Cardiac fibroblast (primary cell): Measurements from ENCODE around the gene HDAC4.

ENCODE experiments used
- DNase-seq, 2 donors: peaks; one replicate each; pipeline versions ENCODE4 v3.0.0 to v3.0.0-alpha.2; 2010; ENCODE audit warnings: low read depth in 2 of 2
- H3K4me3 ChIP-seq, 2 donors: replicated peaks in 1 of 2; 1 replicate in 1 of 2; 2 replicates in 1 of 2; pipeline ENCODE4 v1.5.1; 2011; ENCODE audit warnings: low read depth in 2 of 2, low read length in 2 of 2, mild to moderate bottlenecking in 2 of 2, moderate library complexity in 1 of 2
- TF ChIP-seq, protein P1 (sequence below): IDR thresholded peaks from one replicate; pipeline ENCODE4 v1.5.1; 2011; ENCODE audit warnings: low read depth, mild to moderate bottlenecking, low read length, inconsistent platforms

The HDAC4 gene

DNA sequence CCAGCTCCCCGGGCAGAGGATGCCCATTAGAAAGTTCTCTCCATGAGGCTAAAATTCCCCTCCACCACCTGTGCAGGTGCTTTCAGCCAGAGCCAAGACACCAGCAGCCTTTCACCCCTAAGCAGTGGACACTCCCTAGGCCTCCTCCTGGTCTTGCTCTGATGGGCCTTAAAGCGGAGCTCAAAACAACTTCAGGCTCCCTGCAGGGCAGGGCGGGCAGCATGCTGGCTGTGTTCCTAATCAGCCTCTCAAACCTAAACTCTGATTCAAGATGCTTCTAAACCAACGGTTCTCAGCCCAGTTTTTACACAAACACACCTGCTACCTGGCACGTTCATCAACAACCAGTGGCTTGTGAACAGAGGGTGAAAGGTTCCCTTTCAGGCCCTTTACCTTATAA, 298.6 kb downstream of the HDAC4 start:
- no peak overlapping the region for H3K4me3 ChIP-seq
- DNase-seq, result no peak
- TF ChIP-seq, protein P1, sequence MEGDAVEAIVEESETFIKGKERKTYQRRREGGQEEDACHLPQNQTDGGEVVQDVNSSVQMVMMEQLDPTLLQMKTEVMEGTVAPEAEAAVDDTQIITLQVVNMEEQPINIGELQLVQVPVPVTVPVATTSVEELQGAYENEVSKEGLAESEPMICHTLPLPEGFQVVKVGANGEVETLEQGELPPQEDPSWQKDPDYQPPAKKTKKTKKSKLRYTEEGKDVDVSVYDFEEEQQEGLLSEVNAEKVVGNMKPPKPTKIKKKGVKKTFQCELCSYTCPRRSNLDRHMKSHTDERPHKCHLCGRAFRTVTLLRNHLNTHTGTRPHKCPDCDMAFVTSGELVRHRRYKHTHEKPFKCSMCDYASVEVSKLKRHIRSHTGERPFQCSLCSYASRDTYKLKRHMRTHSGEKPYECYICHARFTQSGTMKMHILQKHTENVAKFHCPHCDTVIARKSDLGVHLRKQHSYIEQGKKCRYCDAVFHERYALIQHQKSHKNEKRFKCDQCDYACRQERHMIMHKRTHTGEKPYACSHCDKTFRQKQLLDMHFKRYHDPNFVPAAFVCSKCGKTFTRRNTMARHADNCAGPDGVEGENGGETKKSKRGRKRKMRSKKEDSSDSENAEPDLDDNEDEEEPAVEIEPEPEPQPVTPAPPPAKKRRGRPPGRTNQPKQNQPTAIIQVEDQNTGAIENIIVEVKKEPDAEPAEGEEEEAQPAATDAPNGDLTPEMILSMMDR, result no peak

DNA sequence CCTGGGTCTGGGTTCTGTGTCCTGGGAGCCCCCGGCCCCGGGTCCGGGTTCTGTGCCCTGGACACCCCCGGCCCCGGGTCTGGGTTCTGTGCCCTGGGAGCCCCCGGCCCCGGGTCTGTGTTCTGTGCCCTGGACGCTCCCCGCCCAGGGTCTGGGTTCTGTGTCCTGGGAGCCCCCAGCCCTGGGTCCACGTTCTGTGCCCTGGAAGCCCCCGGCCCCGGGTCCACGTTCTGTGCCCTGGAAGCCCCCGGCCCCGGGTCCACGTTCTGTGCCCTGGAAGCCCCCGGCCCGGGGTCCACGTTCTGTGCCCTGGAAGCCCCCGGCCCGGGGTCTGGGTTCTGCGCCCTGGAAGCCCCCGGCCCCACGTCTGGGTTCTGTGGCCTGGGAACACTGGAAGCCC, 299.0 kb downstream of the HDAC4 start:
- H3K4me3 ChIP-seq, result no peak overlapping the region
- TF ChIP-seq, protein P1, result no peak
- DNase-seq, result no peak

DNA sequence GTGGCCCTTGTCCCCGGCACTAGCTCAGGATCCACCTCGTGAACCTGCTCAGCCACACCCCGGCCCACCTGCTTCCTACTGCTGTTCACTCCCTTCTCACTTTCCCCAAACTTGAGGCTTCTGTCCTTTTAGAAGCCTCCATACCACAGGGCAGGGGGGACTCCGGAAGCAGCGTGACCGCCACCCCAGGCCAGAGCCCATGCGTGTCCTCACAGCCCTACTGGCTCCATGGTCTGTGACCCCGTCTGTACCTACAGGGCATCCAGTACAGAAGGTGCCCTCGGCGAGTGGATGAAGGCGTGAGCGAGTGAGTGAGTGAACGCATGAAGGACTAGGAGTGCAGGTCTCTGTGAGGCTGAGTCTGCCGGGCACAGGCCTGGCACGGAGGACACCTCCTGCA, 299.7 kb downstream of the HDAC4 start:
- no peak for DNase-seq
- no peak overlapping the region for H3K4me3 ChIP-seq
- TF ChIP-seq, protein P1, result no peak

DNA sequence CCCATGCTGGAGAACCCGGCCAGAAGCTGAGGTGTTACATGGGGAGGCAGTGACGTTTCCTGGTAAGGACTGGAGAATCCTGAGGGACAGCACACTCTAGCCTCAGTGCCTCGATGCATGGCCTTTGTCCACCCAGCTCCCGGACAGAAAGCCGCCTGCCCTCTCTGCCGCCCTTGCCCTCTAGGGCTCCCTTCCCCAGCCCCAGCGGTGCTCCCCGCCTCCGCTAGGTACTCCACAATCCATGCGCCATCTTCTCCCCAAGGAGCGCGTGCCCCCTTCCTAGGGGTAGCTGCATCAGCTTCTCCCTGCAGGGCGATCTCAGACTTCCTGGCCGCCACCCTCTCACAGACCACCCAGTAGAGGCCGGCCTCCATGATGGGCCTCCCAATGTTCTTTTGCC, 301.3 kb downstream of the HDAC4 start:
- H3K4me3 ChIP-seq, result no peak overlapping the region
- TF ChIP-seq, protein P1, result no peak

DNA sequence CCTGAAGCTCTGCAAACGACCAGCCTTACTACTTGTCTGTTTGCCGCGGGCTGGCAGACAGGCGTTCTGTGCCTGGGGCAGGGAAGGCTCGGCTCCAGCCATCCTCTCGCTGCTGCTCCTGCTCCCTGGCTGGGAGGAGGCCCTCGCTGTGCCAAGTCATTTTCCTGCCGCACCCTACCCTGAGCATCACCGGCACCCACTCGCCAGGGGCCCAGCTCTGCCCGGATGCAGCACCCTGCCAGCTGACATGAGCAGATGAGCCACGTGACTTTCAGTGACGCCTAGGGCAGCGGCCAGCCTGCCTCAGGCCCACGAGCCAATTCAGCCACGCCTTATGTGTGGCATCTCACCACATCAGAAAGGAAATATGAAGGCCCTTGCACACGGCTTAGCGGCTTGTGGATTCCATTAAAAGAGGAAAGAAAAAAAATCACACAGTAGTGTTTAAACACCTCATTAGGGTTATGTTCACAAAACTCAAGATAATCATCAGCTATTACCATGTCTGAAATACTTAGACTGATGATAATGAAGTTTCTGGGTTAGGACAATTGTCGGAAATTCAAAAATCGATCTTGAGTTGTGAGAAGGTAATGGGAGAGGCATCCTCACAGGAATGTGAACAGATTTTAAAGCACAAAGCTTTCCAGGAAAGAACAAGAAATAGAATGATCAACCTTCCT, 302.4 kb downstream of the HDAC4 start:
- TF ChIP-seq, protein P1, result no peak
- no peak overlapping the region for H3K4me3 ChIP-seq
- DNase-seq, result no peak

More for the DNA sequence above, 301.3 kb downstream of the HDAC4 start:
- DNase-seq, result no peak

DNA sequence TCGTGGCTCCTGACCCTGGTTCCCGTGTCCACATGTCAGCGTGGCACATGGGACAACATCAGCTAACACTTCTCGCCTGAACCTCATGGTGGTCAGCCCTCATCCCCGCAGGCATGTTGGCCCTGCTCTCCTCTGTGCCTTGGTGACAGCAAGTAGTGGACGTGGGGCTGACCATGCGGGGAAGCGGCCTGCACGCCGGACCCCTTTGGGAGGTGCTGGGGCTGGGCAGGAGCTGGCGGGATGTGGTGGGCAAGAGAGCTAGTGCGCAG, 303.5 kb downstream of the HDAC4 start:
- H3K4me3 ChIP-seq, result no peak overlapping the region
- DNase-seq, result no peak
- TF ChIP-seq, protein P1, result no peak
